ENCODE measurements around the gene SUPT3H. TPM values are rescaled to one million over a fixed set of nuclear protein-coding genes. Genes with fewer than 3 reads are reported as not detected.
"Not testable (repeated sequence)": the region's sequence is repeated elsewhere in the genome, so short reads cannot be mapped to it uniquely, and the experiment has no call there.

Gene SUPT3H
- total RNA-seq, 4 donors from 2014 or later = 0.80 to 12.7 (median 3.0) TPM

DNA sequence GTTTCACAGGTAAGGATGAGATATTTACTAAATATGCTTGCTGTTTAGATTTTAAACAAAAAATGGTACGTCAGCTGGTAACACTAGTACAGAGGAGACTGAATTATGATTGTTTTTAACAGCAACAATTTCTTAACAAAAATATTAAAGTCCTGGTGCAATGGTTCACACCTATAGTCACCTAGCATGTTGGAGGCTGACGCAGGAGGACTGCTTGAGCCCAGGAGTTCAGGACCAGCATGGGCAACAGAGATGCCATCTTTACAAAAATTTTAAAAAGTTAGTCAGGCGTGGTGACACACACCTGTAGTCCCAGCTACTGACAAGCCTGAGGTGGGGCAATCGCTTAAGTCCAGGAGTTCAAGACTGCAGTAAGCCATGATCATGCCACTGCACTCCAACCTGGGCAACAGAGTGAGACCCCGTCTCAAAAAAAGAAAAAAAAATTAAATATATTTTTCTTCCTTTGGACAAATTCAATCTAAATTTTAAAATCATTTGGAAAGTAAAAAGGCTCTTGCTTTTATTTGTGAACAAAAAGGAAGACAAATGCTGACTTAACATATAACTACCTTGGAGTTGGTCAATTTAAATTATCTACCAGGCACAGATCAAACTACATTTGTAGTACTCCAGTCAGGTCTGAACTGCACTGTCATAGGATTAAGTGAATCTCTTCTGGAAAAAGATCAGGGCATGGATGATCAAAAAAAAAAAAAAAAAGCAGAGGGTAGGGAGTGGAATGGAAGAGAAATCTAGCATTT, 87.8 kb downstream of the SUPT3H start:
- no peak for DNase-seq
- Histone ChIP-seq H3K36me3 (no peaks in the 10 kb centered on the region), H3K9me3 (no peaks in the 10 kb centered on the region), H3K27me3 (no peaks in the 10 kb centered on the region), H3K4me3 (no peak overlapping the region), H3K27ac (no peak overlapping the region), H3K4me1 (no peaks in the 10 kb centered on the region)
- TF ChIP-seq, protein P1, sequence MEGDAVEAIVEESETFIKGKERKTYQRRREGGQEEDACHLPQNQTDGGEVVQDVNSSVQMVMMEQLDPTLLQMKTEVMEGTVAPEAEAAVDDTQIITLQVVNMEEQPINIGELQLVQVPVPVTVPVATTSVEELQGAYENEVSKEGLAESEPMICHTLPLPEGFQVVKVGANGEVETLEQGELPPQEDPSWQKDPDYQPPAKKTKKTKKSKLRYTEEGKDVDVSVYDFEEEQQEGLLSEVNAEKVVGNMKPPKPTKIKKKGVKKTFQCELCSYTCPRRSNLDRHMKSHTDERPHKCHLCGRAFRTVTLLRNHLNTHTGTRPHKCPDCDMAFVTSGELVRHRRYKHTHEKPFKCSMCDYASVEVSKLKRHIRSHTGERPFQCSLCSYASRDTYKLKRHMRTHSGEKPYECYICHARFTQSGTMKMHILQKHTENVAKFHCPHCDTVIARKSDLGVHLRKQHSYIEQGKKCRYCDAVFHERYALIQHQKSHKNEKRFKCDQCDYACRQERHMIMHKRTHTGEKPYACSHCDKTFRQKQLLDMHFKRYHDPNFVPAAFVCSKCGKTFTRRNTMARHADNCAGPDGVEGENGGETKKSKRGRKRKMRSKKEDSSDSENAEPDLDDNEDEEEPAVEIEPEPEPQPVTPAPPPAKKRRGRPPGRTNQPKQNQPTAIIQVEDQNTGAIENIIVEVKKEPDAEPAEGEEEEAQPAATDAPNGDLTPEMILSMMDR (IDR thresholded peaks at IDR 0.05) = no peak
- TF ChIP-seq EP300 (IDR thresholded peaks at IDR 0.05; ENCODE audit: low read depth) (no peak), POLR2A (IDR thresholded peaks at IDR 0.05) (no peak), POLR2AphosphoS5 (IDR thresholded peaks at IDR 0.05) (no peak)
- intact Hi-C loops (cut with DNase I; ENCODE audit: low total_unique reads) (no loop called here), in situ Hi-C loops (cut with MboI; ENCODE audit: low pct_ligation_motif_present in 1 of 4, low pct_unique_long_range_greater_than_20kb in 1 of 4, low sequenced_read_pairs in 3 of 4) (no loop called here)
- 96 to 97% methylated on average over 3 to 5 of the region's 5 CpGs for WGBS, 2 donors (ENCODE audit: low coverage in 1 of 2)

DNA sequence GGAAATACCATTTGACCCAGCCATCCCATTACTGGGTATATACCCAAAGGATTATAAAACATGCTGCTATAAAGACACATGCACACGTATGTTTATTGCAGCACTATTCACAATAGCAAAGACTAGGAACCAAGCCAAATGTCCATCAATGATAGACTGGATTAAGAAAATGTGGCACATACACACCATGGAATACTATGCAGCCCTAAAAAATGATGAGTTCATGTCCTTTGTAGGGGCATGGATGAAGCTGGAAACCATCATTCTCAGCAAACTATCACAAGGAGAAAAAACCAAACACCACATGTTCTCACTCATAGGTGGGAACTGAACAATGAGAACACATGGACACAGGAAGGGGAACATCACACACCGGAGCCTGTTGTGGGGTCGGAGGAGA, 91.0 kb downstream of the SUPT3H start:
- H3K9me3 ChIP-seq; H3K4me3 ChIP-seq; in situ Hi-C loops (cut with MboI; ENCODE audit: low pct_ligation_motif_present in 1 of 4, low pct_unique_long_range_greater_than_20kb in 1 of 4, low sequenced_read_pairs in 3 of 4); H3K4me1 ChIP-seq; H3K27ac ChIP-seq; H3K27me3 ChIP-seq; H3K36me3 ChIP-seq; DNase-seq; intact Hi-C loops (cut with DNase I; ENCODE audit: low total_unique reads): not testable (repeated sequence)
- 68 to 90% methylated on average over 2 to 3 of the region's 3 CpGs for WGBS, 2 donors (ENCODE audit: low coverage in 1 of 2)

DNA sequence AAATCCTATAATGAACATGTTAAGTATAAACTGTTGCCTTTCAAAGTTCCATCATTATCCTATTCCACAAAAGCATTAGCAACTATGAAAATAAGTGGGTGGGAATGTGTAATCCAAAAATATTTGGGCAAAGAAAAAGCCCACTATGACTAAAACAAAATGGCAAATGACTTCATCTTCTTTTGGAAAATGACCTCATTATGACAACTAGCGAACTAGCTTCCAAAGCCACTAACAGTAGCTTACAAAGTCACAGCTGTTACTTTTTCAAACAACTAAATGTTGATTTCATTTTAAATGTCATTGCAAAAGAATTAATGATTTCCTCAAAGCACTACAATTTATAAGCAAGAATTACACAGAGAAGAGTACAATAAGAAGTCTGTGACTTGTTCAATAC, 99.4 kb downstream of the SUPT3H start:
- no peaks in the 10 kb centered on the region for H3K4me1 ChIP-seq
- 67 to 95% methylated on average over 1 of the region's 1 CpG for WGBS, 2 donors (ENCODE audit: low coverage in 1 of 2)
- no peaks in the 10 kb centered on the region for H3K9me3 ChIP-seq
- H3K27ac ChIP-seq = no peak overlapping the region
- no peaks in the 10 kb centered on the region for H3K27me3 ChIP-seq
- no peak for DNase-seq
- H3K36me3 ChIP-seq = no peaks in the 10 kb centered on the region
- in situ Hi-C loops (cut with MboI; ENCODE audit: low pct_ligation_motif_present in 1 of 4, low pct_unique_long_range_greater_than_20kb in 1 of 4, low sequenced_read_pairs in 3 of 4) (no loop called here), intact Hi-C loops (cut with DNase I; ENCODE audit: low total_unique reads) (no loop called here)
- TF ChIP-seq POLR2A (IDR thresholded peaks at IDR 0.05) (no peak), EP300 (IDR thresholded peaks at IDR 0.05; ENCODE audit: low read depth) (no peak), POLR2AphosphoS5 (IDR thresholded peaks at IDR 0.05) (no peak)
- TF ChIP-seq, protein P1 (IDR thresholded peaks at IDR 0.05) = no peak
- H3K4me3 ChIP-seq = no peak overlapping the region

DNA sequence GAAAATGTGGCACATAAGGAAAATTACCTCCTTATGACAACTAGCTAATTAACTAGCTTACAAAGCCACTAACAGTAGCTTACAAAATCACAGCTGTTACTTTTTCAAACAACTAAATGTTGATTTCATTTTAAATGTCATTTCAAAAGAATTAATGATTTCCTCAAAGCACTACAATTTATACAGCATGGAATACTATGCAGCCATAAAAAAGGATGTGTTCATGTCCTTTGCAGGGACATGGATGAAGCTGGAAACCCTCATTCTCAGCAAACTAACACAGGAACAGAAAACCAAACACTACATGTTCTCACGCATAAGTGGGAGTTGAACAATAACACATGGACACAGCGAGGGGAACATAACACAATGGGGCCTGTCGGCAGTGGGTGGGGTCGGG, 100.0 kb downstream of the SUPT3H start:
- H3K4me1 ChIP-seq; H3K27me3 ChIP-seq; H3K27ac ChIP-seq; H3K9me3 ChIP-seq; H3K4me3 ChIP-seq; H3K36me3 ChIP-seq; in situ Hi-C loops (cut with MboI; ENCODE audit: low pct_ligation_motif_present in 1 of 4, low pct_unique_long_range_greater_than_20kb in 1 of 4, low sequenced_read_pairs in 3 of 4); intact Hi-C loops (cut with DNase I; ENCODE audit: low total_unique reads); DNase-seq: not testable (repeated sequence)
- 84 to 89% methylated on average over 4 of the region's 4 CpGs for WGBS, 2 donors (ENCODE audit: low coverage in 1 of 2)

DNA sequence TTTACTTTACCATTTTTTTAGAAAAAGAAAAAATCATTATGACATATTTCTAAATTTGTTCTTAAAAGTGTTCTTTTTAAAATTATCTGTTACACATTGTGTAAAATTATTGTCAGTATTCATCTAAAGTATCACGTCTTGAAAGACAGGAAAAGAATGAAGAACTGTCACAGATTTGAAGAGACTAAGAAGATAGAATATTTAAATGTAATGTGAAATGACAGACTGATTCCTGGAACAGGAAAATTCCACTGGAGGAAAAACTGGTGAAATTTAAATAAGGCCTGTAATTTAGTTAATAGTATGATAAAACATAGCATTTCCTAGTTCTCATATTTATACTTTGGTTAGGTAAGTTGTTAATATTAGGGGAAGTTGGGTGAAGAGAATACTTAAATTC, 102.4 kb downstream of the SUPT3H start:
- Histone ChIP-seq H3K27me3 (no peaks in the 10 kb centered on the region), H3K36me3 (no peaks in the 10 kb centered on the region), H3K4me1 (no peaks in the 10 kb centered on the region), H3K9me3 (no peaks in the 10 kb centered on the region), H3K4me3 (no peak overlapping the region), H3K27ac (no peak overlapping the region)
- intact Hi-C loops (cut with DNase I; ENCODE audit: low total_unique reads) (no loop called here), in situ Hi-C loops (cut with MboI; ENCODE audit: low pct_ligation_motif_present in 1 of 4, low pct_unique_long_range_greater_than_20kb in 1 of 4, low sequenced_read_pairs in 3 of 4) (no loop called here)
- TF ChIP-seq POLR2AphosphoS5 (IDR thresholded peaks at IDR 0.05) (no peak), EP300 (IDR thresholded peaks at IDR 0.05; ENCODE audit: low read depth) (no peak), POLR2A (IDR thresholded peaks at IDR 0.05) (no peak)
- TF ChIP-seq, protein P1 (IDR thresholded peaks at IDR 0.05) = no peak
- 98 to 100% methylated on average over 1 of the region's 1 CpG for WGBS, 2 donors (ENCODE audit: low coverage in 1 of 2)
- no peak for DNase-seq

Measured in transverse colon (tissue), 4 donors.